ENCODE data around the gene ART5. TPM values are rescaled to one million over a fixed set of nuclear protein-coding genes. Genes with fewer than 3 reads are reported as not detected.

The ART5 gene
- total RNA-seq, 1 experiment from 2014 or later = not detected

- ChIA-PET POLR2A (ENCODE audit: unreplicated experiment) (no interaction called here), CTCF (no interaction called here)
- TF ChIP-seq CTCF (conservative IDR thresholded peaks at IDR 0.05) = no peak
- no peak for TF ChIP-seq EZH2 (IDR thresholded peaks at IDR 0.05; ENCODE audit: low read depth)
- no peak overlapping the region for H3K27ac ChIP-seq
- H4K20me1 ChIP-seq (ENCODE audit: insufficient read depth) = no peaks in the 10 kb centered on the region
- no peak overlapping the region for H3K4me2 ChIP-seq
- H3K4me3 ChIP-seq = no peak overlapping the region
- no peaks in the 10 kb centered on the region for H3F3A ChIP-seq (ENCODE audit: insufficient read depth, low read depth)
- intact Hi-C loops (cut with micrococcal nuclease; ENCODE audit: unreplicated experiment) = no loop called here
- no TSS peak for BruUV-seq (replicated peaks)
- H3K9me2 ChIP-seq (ENCODE audit: insufficient read depth) = no peaks in the 10 kb centered on the region
- no peaks in the 10 kb centered on the region for H3K4me1 ChIP-seq (replicated peaks; ENCODE audit: insufficient read depth)
- no peaks in the 10 kb centered on the region for H3K9me3 ChIP-seq (ENCODE audit: insufficient read depth, low read depth)
- no peaks in the 10 kb centered on the region for H3K36me3 ChIP-seq (ENCODE audit: low read depth)
- no peak overlapping the region for H2AFZ ChIP-seq
- DNase-seq = no peak
- H3K79me2 ChIP-seq (ENCODE audit: low read depth) = no peaks in the 10 kb centered on the region
- H3K27me3 ChIP-seq (ENCODE audit: insufficient read depth, low read depth) = no peaks in the 10 kb centered on the region
These were observed 25.6 kb upstream of the ART5 start for GRCh38 chr11:3667149-3668035.

- no peak overlapping the region for H3K4me3 ChIP-seq
These were observed 24.3 kb upstream of the ART5 start for GRCh38 chr11:3666023-3666530.

More at GRCh38 chr11:3666023-3666530, 24.3 kb upstream of the ART5 start:
- ChIA-PET CTCF (no interaction called here), POLR2A (ENCODE audit: unreplicated experiment) (no interaction called here)
- Histone ChIP-seq H3K27ac (no peak overlapping the region), H3K79me2 (ENCODE audit: low read depth) (no peaks in the 10 kb centered on the region), H3K4me2 (no peak overlapping the region), H2AFZ (no peak overlapping the region), H3F3A (ENCODE audit: insufficient read depth, low read depth) (no peaks in the 10 kb centered on the region), H3K4me1 (replicated peaks; ENCODE audit: insufficient read depth) (no peaks in the 10 kb centered on the region), H3K36me3 (ENCODE audit: low read depth) (no peaks in the 10 kb centered on the region), H3K9me2 (ENCODE audit: insufficient read depth) (no peaks in the 10 kb centered on the region), H4K20me1 (ENCODE audit: insufficient read depth) (no peaks in the 10 kb centered on the region), H3K9me3 (ENCODE audit: insufficient read depth, low read depth) (no peaks in the 10 kb centered on the region), H3K27me3 (ENCODE audit: insufficient read depth, low read depth) (no peaks in the 10 kb centered on the region)
- DNase-seq = no peak
- intact Hi-C loops (cut with micrococcal nuclease; ENCODE audit: unreplicated experiment) = no loop called here
- BruUV-seq (replicated peaks) = no TSS peak
- TF ChIP-seq EZH2 (IDR thresholded peaks at IDR 0.05; ENCODE audit: low read depth) = no peak
- TF ChIP-seq CTCF (conservative IDR thresholded peaks at IDR 0.05) = no peak

All from PC-9 (cell line).